ENCODE measurements around the gene WDR7. TPM values are rescaled to one million over a fixed set of nuclear protein-coding genes. Genes with fewer than 3 reads are reported as not detected.

Gene WDR7
- total RNA-seq, 4 donors from 2014 or later: 16.2 to 39.4 (median 19.9) TPM

- ATAC-seq (ENCODE audit: low FRiP score): no peak
- TF ChIP-seq CTCF (IDR thresholded peaks at IDR 0.05): no peak
- DNase-seq (ENCODE audit: low spot score): no peak
Observed at GRCh38 chr18:57077005-57077765, 426.0 kb downstream of the WDR7 start.

GRCh38 chr18:57077786-57078552 lies 426.8 kb downstream of the WDR7 start:
- ATAC-seq (ENCODE audit: low FRiP score) (no peak), DNase-seq (ENCODE audit: low spot score) (no peak)
- TF ChIP-seq CTCF (IDR thresholded peaks at IDR 0.05): no peak

- TF ChIP-seq CTCF (IDR thresholded peaks at IDR 0.05): no peak
- DNase-seq (ENCODE audit: low spot score) (no peak), ATAC-seq (ENCODE audit: low FRiP score) (no peak)
Observed at GRCh38 chr18:57078614-57079013, 427.5 kb downstream of the WDR7 start.

GRCh38 chr18:57080479-57080878 lies 429.3 kb downstream of the WDR7 start:
- no peak for TF ChIP-seq CTCF (IDR thresholded peaks at IDR 0.05)
- no peak for DNase-seq (ENCODE audit: low spot score)
- ATAC-seq (ENCODE audit: low FRiP score): no peak

- no peak for DNase-seq (ENCODE audit: low spot score)
- no peak for ATAC-seq (ENCODE audit: low FRiP score)
- TF ChIP-seq CTCF (IDR thresholded peaks at IDR 0.05): no peak
Observed at GRCh38 chr18:57081899-57082298, 430.7 kb downstream of the WDR7 start.

GRCh38 chr18:57083485-57083884 lies 432.3 kb downstream of the WDR7 start:
- ATAC-seq (ENCODE audit: low FRiP score) (no peak), DNase-seq (ENCODE audit: low spot score) (no peak)
- TF ChIP-seq CTCF (IDR thresholded peaks at IDR 0.05): no peak

Measured in omental fat pad (tissue), 4 donors.